HCT116 (cell line): ENCODE measurements around the gene SPRYD7. TPM values are rescaled to one million over a fixed set of nuclear protein-coding genes. Genes with fewer than 3 reads are reported as not detected.

Source experiments
- ATAC-seq: fragments of 200-7000 bp; cut with Tn5 transposase; 2 replicates; pipeline ENCODE4 v1.9.1; 2020; ENCODE audit warnings: mild to moderate bottlenecking, moderate library complexity
- BruUV-seq: library from RNA; stranded (reverse); fragments of 400-500 nt; replicated peaks from 2 replicates; lab custom pipeline; 2021; lab: Mats Ljungman, UMichigan
- CTCF ChIA-PET: fragments of 300-600 bp; sonication (Branson Sonifier 250); formaldehyde crosslinking; loops from one replicate; lab custom pipeline; 2021; ENCODE audit warnings: antibody characterized with exemption; lab: Charles Lee
- POLR2A ChIA-PET: fragments of 300-600, 350-600 bp; sonication (Branson Sonifier 250); formaldehyde crosslinking; loops from one replicate; lab custom pipeline; 2021; ENCODE audit warnings: antibody characterized with exemption; lab: Charles Lee
- RAD21 ChIA-PET, 2 experiments: fragments of 300-600 bp; sonication (Branson Sonifier 250); formaldehyde crosslinking; loops; one replicate each; lab custom pipeline; 2023; ENCODE audit warnings: low total read pairs in 2 of 2; ENCODE audit not compliant: uncharacterized antibody in 2 of 2, unreplicated experiment in 2 of 2, low non-redundant PET in 1 of 2; lab: Charles Lee
- DNase-seq: peaks from one replicate; pipeline ENCODE4 v3.0.0-alpha.2; 2010; ENCODE audit warnings: low read depth, low spot score
- H2AFZ ChIP-seq: fragments of 200-600 bp; shearing (Covaris generic), sonication (generic); 2 replicates; pipeline ENCODE4 v1.6.1; 2017; ENCODE audit warnings: low read depth, mixed run types, mixed read lengths, antibody characterized with exemption, low read length; ENCODE audit not compliant: poor library complexity, severe bottlenecking
- H3K27ac ChIP-seq: 2 replicates; pipeline ENCODE4 v1.5.1; 2012; ENCODE audit warnings: low read depth, low read length
- H3K27me3 ChIP-seq: fragments of 200-600 bp; sonication (generic); 2 replicates; pipeline ENCODE4 v1.6.1; 2016; ENCODE audit warnings: mixed run types, low read length, mixed read lengths; ENCODE audit not compliant: insufficient read depth
- H3K36me3 ChIP-seq, 2 experiments: fragments of 200-500 bp in 1 of 2; fragments of 200-600 bp in 1 of 2; sonication (Bioruptor generic) in 1 of 2; sonication (generic) in 1 of 2; 2 replicates each; pipeline versions ENCODE4 v1.5.1 to v1.6.1; 2014 to 2016; ENCODE audit warnings: low read length in 2 of 2, inconsistent platforms in 1 of 2, mixed read lengths in 1 of 2, mixed run types in 1 of 2; ENCODE audit not compliant: insufficient read depth in 2 of 2, control insufficient read depth in 1 of 2
- H3K4me1 ChIP-seq, 2 experiments: fragments of 200-600 bp in 1 of 2; sonication (generic) in 1 of 2; 2 replicates each; pipeline versions ENCODE4 v1.5.1 to v1.6.1; 2012 to 2017; ENCODE audit warnings: low read length in 2 of 2, inconsistent platforms in 1 of 2, mild to moderate bottlenecking in 1 of 2, mixed read lengths in 1 of 2, mixed run types in 1 of 2, moderate library complexity in 1 of 2; ENCODE audit not compliant: insufficient read depth in 2 of 2, control insufficient read depth in 1 of 2
- H3K4me2 ChIP-seq: fragments of 200-600 bp; sonication (generic); 2 replicates; pipeline ENCODE4 v1.6.1; 2017; ENCODE audit warnings: mixed run types, low read length, mixed read lengths
- H3K4me3 ChIP-seq, 2 experiments: fragments of 200-600 bp in 1 of 2; sonication (generic) in 1 of 2; replicated peaks in 1 of 2; 2 replicates each; pipeline ENCODE4 v1.5.1; 2011 to 2016; ENCODE audit warnings: low read length in 2 of 2, control low read depth in 1 of 2, low read depth in 1 of 2, mild to moderate bottlenecking in 1 of 2, mixed read lengths in 1 of 2, mixed run types in 1 of 2
- H3K79me2 ChIP-seq: fragments of 200-600 bp; sonication (generic); 2 replicates; pipeline ENCODE4 v1.6.1; 2017; ENCODE audit warnings: mild to moderate bottlenecking, mixed run types, low read length, moderate library complexity, mixed read lengths; ENCODE audit not compliant: insufficient read depth
- H3K9ac ChIP-seq: fragments of 200-600 bp; sonication (generic); 2 replicates; pipeline ENCODE4 v1.6.1; 2016; ENCODE audit warnings: low read length, mixed read lengths
- H3K9me2 ChIP-seq: fragments of 200-600 bp; sonication (generic), shearing (Covaris generic); 2 replicates; pipeline ENCODE4 v1.6.1; 2017; ENCODE audit warnings: mixed run types, mild to moderate bottlenecking, moderate library complexity; ENCODE audit not compliant: insufficient read depth
- H3K9me3 ChIP-seq, 2 experiments: fragments of 200-500 bp in 1 of 2; fragments of 200-600 bp in 1 of 2; sonication (Bioruptor generic) in 1 of 2; sonication (generic) in 1 of 2; 2 replicates each; pipeline ENCODE4 v1.6.1; 2014 to 2017; ENCODE audit warnings: low read length in 2 of 2, mixed read lengths in 2 of 2, inconsistent platforms in 1 of 2, low read depth in 1 of 2, mild to moderate bottlenecking in 1 of 2, mixed run types in 1 of 2, moderate library complexity in 1 of 2; ENCODE audit not compliant: control insufficient read depth in 1 of 2, insufficient read depth in 1 of 2
- H4K20me1 ChIP-seq: fragments of 200-600 bp; sonication (generic), shearing (Covaris generic); 2 replicates; pipeline ENCODE4 v1.6.1; 2017; ENCODE audit warnings: mixed run types, mild to moderate bottlenecking, moderate library complexity; ENCODE audit not compliant: insufficient read depth
- CBX3 ChIP-seq: IDR thresholded peaks from 2 replicates; pipeline ENCODE4 v1.6.1; 2012; ENCODE audit warnings: low read depth
- CEBPB ChIP-seq: IDR thresholded peaks from 2 replicates; pipeline ENCODE4 v1.6.1; 2012; ENCODE audit warnings: low read depth
- ELF1 ChIP-seq: IDR thresholded peaks from 2 replicates; pipeline ENCODE4 v1.6.1; 2012; ENCODE audit warnings: low read depth, borderline replicate concordance
- EZH2phosphoT487 ChIP-seq: fragments of 200-600 bp; IDR thresholded peaks from 2 replicates; pipeline ENCODE4 v1.6.1; 2018; ENCODE audit warnings: antibody characterized with exemption, borderline replicate concordance
- POLR2A ChIP-seq: IDR thresholded peaks from 2 replicates; pipeline ENCODE4 v1.7.0; 2011; ENCODE audit warnings: borderline replicate concordance; ENCODE audit not compliant: insufficient read depth, insufficient read length; ENCODE audit errors: extremely low read depth
- SIN3A ChIP-seq: IDR thresholded peaks from 2 replicates; pipeline ENCODE4 v1.6.1; 2012; ENCODE audit warnings: low read depth
- SP1 ChIP-seq: IDR thresholded peaks from 2 replicates; pipeline ENCODE4 v1.6.1; 2012; ENCODE audit warnings: low read depth
- YY1 ChIP-seq: IDR thresholded peaks from 2 replicates; pipeline ENCODE4 v1.6.1; 2011; ENCODE audit warnings: low read length, low read depth, moderate library complexity, mild to moderate bottlenecking; ENCODE audit not compliant: insufficient replicate concordance; ENCODE audit errors: extremely low read depth
- intact Hi-C: fragments of 100-400 bp; cut with micrococcal nuclease; formaldehyde crosslinking; loops from 2 replicates; pipeline ENCODE4 v1.10.0; 2022
- total RNA-seq: library from RNA; stranded (reverse); gene quantifications from one replicate; pipeline ENCODE4 v1.2.1, GENCODE V29; 2021; ENCODE audit not compliant: unreplicated experiment
- TF ChIP-seq, protein P1 (sequence below): IDR thresholded peaks from 2 replicates; pipeline ENCODE4 v1.6.1; 2012
- TF ChIP-seq, protein P2 (sequence below): IDR thresholded peaks from 2 replicates; pipeline ENCODE4 v1.6.1; 2012; ENCODE audit warnings: low read depth

SPRYD7 gene
- total RNA-seq, 1 experiment from 2014 or later: 11.3 TPM

DNA sequence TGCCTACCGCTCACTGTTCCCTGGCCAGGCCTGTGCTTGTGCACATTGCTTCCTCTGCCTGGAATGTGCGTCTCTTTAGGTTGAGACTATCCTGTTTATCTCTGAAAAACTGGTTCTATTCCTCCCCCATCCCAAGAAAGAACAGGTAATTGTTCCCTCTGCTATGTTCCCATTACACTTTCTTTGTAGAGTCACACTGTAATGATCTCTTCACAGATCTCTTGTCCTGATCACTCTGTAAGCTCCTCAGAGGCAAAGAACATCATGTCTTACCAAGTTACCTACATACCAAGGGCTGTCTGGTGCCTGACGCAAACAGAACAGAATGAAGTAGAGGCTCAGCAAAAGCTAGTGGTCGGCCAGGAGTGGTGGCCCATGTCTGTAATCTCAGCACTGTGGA lies 40.3 kb downstream of the SPRYD7 start:
- Histone ChIP-seq H3K4me2 (no peak overlapping the region), H3K27ac (no peak overlapping the region), H3K79me2 (no peaks in the 10 kb centered on the region), H2AFZ (no peak overlapping the region), H3K36me3 (no peaks in the 10 kb centered on the region), H3K4me1 (no peaks in the 10 kb centered on the region), H3K9me2 (no peaks in the 10 kb centered on the region), H3K4me3 (no peak overlapping the region), H4K20me1 (no peaks in the 10 kb centered on the region), H3K9ac (no peak overlapping the region), H3K9me3 (no peaks in the 10 kb centered on the region)
- DNase-seq (no peak), ATAC-seq (no peak)
- POLR2A ChIA-PET: no interaction called here
- no TSS peak for BruUV-seq
- RAD21 ChIA-PET: no interaction called here
- intact Hi-C loops: no loop called here
- TF ChIP-seq, protein P1, sequence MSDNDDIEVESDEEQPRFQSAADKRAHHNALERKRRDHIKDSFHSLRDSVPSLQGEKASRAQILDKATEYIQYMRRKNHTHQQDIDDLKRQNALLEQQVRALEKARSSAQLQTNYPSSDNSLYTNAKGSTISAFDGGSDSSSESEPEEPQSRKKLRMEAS: no peak
- TF ChIP-seq CBX3 (no peak), SIN3A (no peak), EZH2phosphoT487 (no peak)
- TF ChIP-seq, all 23 proteins: peak for 0
- CTCF ChIA-PET: no interaction called here
- no peaks in the 10 kb centered on the region for H3K27me3 ChIP-seq

DNA sequence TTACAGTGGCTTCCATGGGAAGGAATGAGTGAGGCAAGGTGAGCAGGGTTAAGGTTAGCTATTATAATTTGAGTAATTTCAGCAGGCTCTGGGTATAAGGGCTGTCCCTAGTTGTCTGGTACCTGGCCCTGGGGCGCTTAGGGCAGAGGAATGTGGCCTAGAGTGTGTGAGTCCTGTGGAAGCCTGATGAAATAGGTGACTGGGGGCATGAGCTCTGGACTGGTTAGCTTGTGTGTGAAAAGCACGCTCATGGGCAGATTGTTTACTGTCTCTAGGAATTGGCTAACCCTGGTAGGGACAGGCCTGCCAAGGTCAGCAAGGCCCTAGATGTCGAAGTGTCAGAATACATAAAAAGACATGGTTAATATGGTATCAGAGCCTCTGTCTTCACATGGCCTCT lies 42.5 kb downstream of the SPRYD7 start:
- H3K27me3 ChIP-seq: no peaks in the 10 kb centered on the region
- H3K79me2 ChIP-seq: no peaks in the 10 kb centered on the region
- H3K9me2 ChIP-seq: no peaks in the 10 kb centered on the region
- H3K9me3 ChIP-seq: no peaks in the 10 kb centered on the region
- no peak for DNase-seq
- H3K4me3 ChIP-seq: no peak overlapping the region
- POLR2A ChIA-PET: no interaction called here
- no peak overlapping the region for H3K9ac ChIP-seq
- TF ChIP-seq, protein P2, sequence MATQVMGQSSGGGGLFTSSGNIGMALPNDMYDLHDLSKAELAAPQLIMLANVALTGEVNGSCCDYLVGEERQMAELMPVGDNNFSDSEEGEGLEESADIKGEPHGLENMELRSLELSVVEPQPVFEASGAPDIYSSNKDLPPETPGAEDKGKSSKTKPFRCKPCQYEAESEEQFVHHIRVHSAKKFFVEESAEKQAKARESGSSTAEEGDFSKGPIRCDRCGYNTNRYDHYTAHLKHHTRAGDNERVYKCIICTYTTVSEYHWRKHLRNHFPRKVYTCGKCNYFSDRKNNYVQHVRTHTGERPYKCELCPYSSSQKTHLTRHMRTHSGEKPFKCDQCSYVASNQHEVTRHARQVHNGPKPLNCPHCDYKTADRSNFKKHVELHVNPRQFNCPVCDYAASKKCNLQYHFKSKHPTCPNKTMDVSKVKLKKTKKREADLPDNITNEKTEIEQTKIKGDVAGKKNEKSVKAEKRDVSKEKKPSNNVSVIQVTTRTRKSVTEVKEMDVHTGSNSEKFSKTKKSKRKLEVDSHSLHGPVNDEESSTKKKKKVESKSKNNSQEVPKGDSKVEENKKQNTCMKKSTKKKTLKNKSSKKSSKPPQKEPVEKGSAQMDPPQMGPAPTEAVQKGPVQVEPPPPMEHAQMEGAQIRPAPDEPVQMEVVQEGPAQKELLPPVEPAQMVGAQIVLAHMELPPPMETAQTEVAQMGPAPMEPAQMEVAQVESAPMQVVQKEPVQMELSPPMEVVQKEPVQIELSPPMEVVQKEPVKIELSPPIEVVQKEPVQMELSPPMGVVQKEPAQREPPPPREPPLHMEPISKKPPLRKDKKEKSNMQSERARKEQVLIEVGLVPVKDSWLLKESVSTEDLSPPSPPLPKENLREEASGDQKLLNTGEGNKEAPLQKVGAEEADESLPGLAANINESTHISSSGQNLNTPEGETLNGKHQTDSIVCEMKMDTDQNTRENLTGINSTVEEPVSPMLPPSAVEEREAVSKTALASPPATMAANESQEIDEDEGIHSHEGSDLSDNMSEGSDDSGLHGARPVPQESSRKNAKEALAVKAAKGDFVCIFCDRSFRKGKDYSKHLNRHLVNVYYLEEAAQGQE: no peak
- TF ChIP-seq CEBPB (no peak), ELF1 (no peak), EZH2phosphoT487 (no peak), SP1 (no peak), POLR2A (no peak), YY1 (no peak)
- no peak overlapping the region for H3K27ac ChIP-seq
- BruUV-seq: no TSS peak
- no peak overlapping the region for H2AFZ ChIP-seq
- CTCF ChIA-PET: no interaction called here
- no peaks in the 10 kb centered on the region for H3K36me3 ChIP-seq
- RAD21 ChIA-PET: no interaction called here
- no peak for ATAC-seq
- H4K20me1 ChIP-seq: no peaks in the 10 kb centered on the region
- H3K4me1 ChIP-seq: no peaks in the 10 kb centered on the region
- H3K4me2 ChIP-seq: no peak overlapping the region
- intact Hi-C loops: no loop called here
